Fibroblast of lung (primary cell): ENCODE measurements around the gene PI16. TPM values are rescaled to one million over a fixed set of nuclear protein-coding genes. Genes with fewer than 3 reads are reported as not detected.

ENCODE experiments used
- DNase-seq, 2 donors: peaks; one replicate each; pipeline versions ENCODE4 v3.0.0 to v3.0.0-alpha.2; 2010; ENCODE audit warnings: low read depth in 2 of 2
- H2AFZ ChIP-seq: 2 replicates; pipeline ENCODE4 v1.5.1; 2012; ENCODE audit warnings: low read length, control low read depth, inconsistent platforms
- H3K27ac ChIP-seq: 2 replicates; pipeline ENCODE4 v1.5.1; 2011; ENCODE audit warnings: low read length, control low read depth; ENCODE audit not compliant: insufficient read depth
- H3K27me3 ChIP-seq: 2 replicates; pipeline ENCODE4 v1.5.1; 2011; ENCODE audit warnings: mild to moderate bottlenecking, low read length; ENCODE audit not compliant: control insufficient read depth, insufficient read depth
- H3K36me3 ChIP-seq: 2 replicates; pipeline ENCODE4 v1.5.1; 2011; ENCODE audit warnings: low read length; ENCODE audit not compliant: control insufficient read depth, insufficient read depth
- H3K4me1 ChIP-seq: 2 replicates; pipeline ENCODE4 v1.5.1; 2011; ENCODE audit warnings: low read length; ENCODE audit not compliant: control insufficient read depth, insufficient read depth; ENCODE audit errors: extremely low read depth
- H3K4me2 ChIP-seq: 2 replicates; pipeline ENCODE4 v1.5.1; 2011; ENCODE audit warnings: low read length, control low read depth; ENCODE audit not compliant: insufficient read depth; ENCODE audit errors: extremely low read depth
- H3K4me3 ChIP-seq, 4 experiments: fragments of 200-600 bp in 1 of 4; sonication (generic) in 1 of 4; replicated peaks in 1 of 4; 2 replicates each; pipeline ENCODE4 v1.5.1; 2011 to 2016; ENCODE audit warnings: low read length in 4 of 4, low read depth in 3 of 4, mild to moderate bottlenecking in 3 of 4, control low read depth in 2 of 4, inconsistent platforms in 1 of 4, mixed read lengths in 1 of 4; ENCODE audit not compliant: insufficient read depth in 1 of 4; ENCODE audit errors: control extremely low read depth in 1 of 4
- H3K79me2 ChIP-seq: 2 replicates; pipeline ENCODE4 v1.5.1; 2012; ENCODE audit warnings: mild to moderate bottlenecking, low read length, inconsistent platforms; ENCODE audit not compliant: control insufficient read depth, insufficient read depth
- H3K9ac ChIP-seq: 2 replicates; pipeline ENCODE4 v1.5.1; 2011; ENCODE audit warnings: mild to moderate bottlenecking, low read length, control low read depth; ENCODE audit not compliant: insufficient read depth
- H3K9me3 ChIP-seq: 2 replicates; pipeline ENCODE4 v1.5.1; 2012; ENCODE audit warnings: low read depth, low read length; ENCODE audit not compliant: control insufficient read depth, insufficient read depth
- H4K20me1 ChIP-seq: 2 replicates; pipeline ENCODE4 v1.5.1; 2011; ENCODE audit warnings: low read length; ENCODE audit not compliant: control insufficient read depth, insufficient read depth; ENCODE audit errors: extremely low read depth
- EZH2 ChIP-seq: IDR thresholded peaks from 2 replicates; pipeline ENCODE4 v1.5.1; 2012; ENCODE audit warnings: low read length, control low read depth, mild to moderate bottlenecking; ENCODE audit errors: missing control alignments
- polyA plus RNA-seq, 2 donors: library from polyadenylated mRNA; depleted of rRNA in 1 of 2; stranded (reverse) in 1 of 2; unstranded in 1 of 2; fragments of >200 nt; gene quantifications; 2 replicates each; pipeline ENCODE4 v1.2.1, GENCODE V29; 2011 to 2012; ENCODE audit warnings: missing spikeins in 1 of 2
- total RNA-seq: library from RNA; depleted of rRNA; stranded (reverse); fragments of >200 nt; gene quantifications from 2 replicates; pipeline ENCODE4 v1.2.1, GENCODE V29; 2014
- TF ChIP-seq, protein P1 (sequence below), 2 donors: IDR thresholded peaks in 1 of 2; conservative IDR thresholded peaks in 1 of 2; 1 replicate in 1 of 2; 2 replicates in 1 of 2; pipeline ENCODE4 v1.5.1; 2011 to 2012; ENCODE audit warnings: low read length in 2 of 2, control low read depth in 1 of 2, inconsistent platforms in 1 of 2, low read depth in 1 of 2, mild to moderate bottlenecking in 1 of 2

The PI16 gene
- total and polyA plus RNA-seq, 2 donors (not counting 1 experiment from before 2014, with no cell fraction given), result 0.09 TPM; not detected in 1

DNA sequence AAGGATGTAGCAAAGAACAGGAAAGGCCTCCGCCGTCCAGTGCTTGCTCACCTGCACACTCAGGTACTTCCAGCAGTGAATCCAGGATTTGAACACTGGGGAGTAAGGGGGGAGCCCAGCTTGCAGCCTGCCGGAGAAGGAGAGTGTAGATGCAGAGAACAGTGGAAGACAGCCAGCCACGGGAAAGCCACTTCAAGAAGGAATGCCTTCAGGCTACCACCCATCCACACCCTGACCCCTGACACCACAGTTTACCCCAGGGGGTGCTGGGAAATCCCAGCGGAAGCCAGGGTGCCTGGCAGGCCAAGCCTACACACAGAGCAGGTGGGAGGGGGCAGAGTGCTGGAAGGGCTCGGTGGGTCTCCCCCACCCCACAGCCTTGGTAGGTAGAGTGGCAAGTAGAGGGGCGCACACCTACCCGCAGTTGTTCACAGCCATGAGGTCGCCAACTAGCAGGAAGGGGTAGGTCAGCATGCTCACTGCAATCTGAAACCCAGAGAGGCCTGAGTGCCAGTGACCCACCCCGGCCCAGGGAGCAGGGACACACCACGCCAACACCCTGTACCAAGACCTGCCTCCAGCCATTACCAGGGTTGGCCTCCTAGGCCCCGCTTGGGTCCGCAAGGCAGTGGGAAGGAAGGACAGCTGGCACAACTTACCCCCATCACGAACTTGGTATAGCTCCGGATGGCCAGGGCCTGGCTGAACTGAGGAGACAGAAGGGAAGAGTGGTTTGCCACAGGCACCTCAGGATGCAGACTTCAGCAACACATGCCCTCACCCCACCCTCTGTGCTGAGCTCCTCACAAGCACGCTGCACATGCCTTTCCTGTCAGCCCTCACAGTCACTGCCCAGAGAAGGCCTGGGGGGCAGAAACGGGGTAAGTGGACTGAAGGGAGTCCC, 15.7 kb downstream of the PI16 start:
- TF ChIP-seq, protein P1, sequence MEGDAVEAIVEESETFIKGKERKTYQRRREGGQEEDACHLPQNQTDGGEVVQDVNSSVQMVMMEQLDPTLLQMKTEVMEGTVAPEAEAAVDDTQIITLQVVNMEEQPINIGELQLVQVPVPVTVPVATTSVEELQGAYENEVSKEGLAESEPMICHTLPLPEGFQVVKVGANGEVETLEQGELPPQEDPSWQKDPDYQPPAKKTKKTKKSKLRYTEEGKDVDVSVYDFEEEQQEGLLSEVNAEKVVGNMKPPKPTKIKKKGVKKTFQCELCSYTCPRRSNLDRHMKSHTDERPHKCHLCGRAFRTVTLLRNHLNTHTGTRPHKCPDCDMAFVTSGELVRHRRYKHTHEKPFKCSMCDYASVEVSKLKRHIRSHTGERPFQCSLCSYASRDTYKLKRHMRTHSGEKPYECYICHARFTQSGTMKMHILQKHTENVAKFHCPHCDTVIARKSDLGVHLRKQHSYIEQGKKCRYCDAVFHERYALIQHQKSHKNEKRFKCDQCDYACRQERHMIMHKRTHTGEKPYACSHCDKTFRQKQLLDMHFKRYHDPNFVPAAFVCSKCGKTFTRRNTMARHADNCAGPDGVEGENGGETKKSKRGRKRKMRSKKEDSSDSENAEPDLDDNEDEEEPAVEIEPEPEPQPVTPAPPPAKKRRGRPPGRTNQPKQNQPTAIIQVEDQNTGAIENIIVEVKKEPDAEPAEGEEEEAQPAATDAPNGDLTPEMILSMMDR (conservative IDR thresholded peaks at IDR 0.05 in 1 of 2, IDR thresholded peaks at IDR 0.05 in 1 of 2; ENCODE audit: low read depth in 1 of 2, low read length in 2 of 2), result no peak
- no peak for TF ChIP-seq EZH2
- Histone ChIP-seq H3K27ac (no peak overlapping the region), H4K20me1 (no peaks in the 10 kb centered on the region)

DNA sequence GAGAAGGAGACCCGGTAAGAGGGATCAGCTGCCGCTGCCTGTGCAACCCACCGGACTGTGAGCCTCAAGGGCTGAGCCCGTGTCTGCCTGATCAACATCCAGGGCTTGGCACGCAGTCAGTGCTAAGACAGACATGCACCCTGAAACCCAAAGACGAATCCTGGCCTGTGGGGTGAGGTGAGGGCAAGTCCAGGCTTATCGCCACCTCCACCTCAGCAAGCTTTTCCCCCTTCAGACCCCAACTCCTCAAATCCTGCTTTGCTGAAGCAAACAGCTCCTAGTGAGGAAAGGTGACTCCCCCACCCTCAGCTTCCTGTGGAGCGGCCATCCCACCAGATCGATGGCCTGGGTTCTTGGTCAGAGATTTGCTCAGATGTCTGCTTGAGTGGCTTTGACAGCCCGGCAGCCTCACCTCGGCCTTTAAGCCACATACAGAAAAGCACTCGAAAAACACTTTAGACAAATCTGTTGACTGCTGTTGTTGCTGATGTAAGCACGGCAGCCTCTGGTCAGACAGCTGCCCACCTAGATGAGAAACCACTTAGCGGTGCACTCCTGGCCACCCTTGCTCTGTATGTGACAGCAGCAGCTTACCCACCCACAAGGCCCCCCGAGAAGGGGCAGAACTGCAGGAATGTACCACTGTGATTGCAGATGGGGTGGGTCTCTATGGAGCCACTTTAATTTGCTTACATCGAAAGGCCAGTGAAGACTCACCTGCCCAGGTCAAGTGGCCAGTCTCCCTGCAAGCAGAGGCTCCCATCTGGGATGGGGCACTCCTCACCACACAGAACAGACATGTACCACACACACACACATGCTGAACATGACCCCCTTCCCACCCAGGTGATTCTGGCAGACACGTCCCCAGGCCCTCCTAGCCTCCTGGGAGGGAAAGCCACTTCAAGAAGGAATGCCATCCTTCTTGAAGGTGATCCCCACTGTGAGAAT, 16.6 kb downstream of the PI16 start:
- H3K27ac ChIP-seq, result no peak overlapping the region

More for the DNA sequence above, 15.7 kb downstream of the PI16 start:
- Histone ChIP-seq H3K4me2 (no peak overlapping the region), H3K9me3 (no peaks in the 10 kb centered on the region), H3K4me3 (no peak overlapping the region), H3K27me3 (no peaks in the 10 kb centered on the region), H3K4me1 (no peaks in the 10 kb centered on the region), H3K79me2 (no peaks in the 10 kb centered on the region), H2AFZ (no peak overlapping the region), H3K36me3 (peaks cover 44% of the 10 kb centered on the region), H3K9ac (no peak overlapping the region)
- no peak for DNase-seq

More for the DNA sequence above, 16.6 kb downstream of the PI16 start:
- no peaks in the 10 kb centered on the region for H3K79me2 ChIP-seq
- peaks cover 47% of the 10 kb centered on the region for H3K36me3 ChIP-seq
- H3K9me3 ChIP-seq, result no peaks in the 10 kb centered on the region
- no peak overlapping the region for H3K4me3 ChIP-seq
- no peak overlapping the region for H3K9ac ChIP-seq
- no peaks in the 10 kb centered on the region for H4K20me1 ChIP-seq
- H3K4me2 ChIP-seq, result no peak overlapping the region
- H3K27me3 ChIP-seq, result no peaks in the 10 kb centered on the region
- H2AFZ ChIP-seq, result no peak overlapping the region
- DNase-seq, result no peak
- TF ChIP-seq, protein P1 (conservative IDR thresholded peaks at IDR 0.05 in 1 of 2, IDR thresholded peaks at IDR 0.05 in 1 of 2; ENCODE audit: low read depth in 1 of 2, low read length in 2 of 2), result no peak
- TF ChIP-seq EZH2, result no peak
- no peaks in the 10 kb centered on the region for H3K4me1 ChIP-seq
